Measurements from ENCODE around the gene ZDHHC11. TPM values are rescaled to one million over a fixed set of nuclear protein-coding genes. Genes with fewer than 3 reads are reported as not detected.

Gene ZDHHC11
- total RNA-seq, 6 donors from 2014 or later: 18.9 to 64.6 (median 27.5) TPM

GRCh38 chr5:887947-888637, 37.3 kb upstream of the ZDHHC11 start:
- Histone ChIP-seq H3K36me3 (peaks cover 18 to 84% (median 72%) of the 10 kb centered on the region in 4 donors), H3K27ac (no peak overlapping the region), H3K27me3 (no peaks in the 10 kb centered on the region), H3K4me3 (no peak overlapping the region), H3K4me1 (peaks cover 11 to 27% (median 14%) of the 10 kb centered on the region in 4 donors), H3K9me3 (no peaks in the 10 kb centered on the region)
- WGBS, 2 donors: 91 to 93% methylated on average over 14 of the region's 14 CpGs
- no peak for ATAC-seq (ENCODE audit: low FRiP score in 2 of 2)
- DNase-seq: peak in 1 of 2 donors; percentile 63
- no peak for TF ChIP-seq CTCF (IDR thresholded peaks at IDR 0.05)

- Histone ChIP-seq H3K36me3 (peaks cover 18 to 97% (median 80%) of the 10 kb centered on the region in 4 donors), H3K27me3 (no peaks in the 10 kb centered on the region), H3K4me1 (peaks cover 8 to 19% (median 9%) of the 10 kb centered on the region in 4 donors), H3K4me3 (no peak overlapping the region), H3K9me3 (no peaks in the 10 kb centered on the region), H3K27ac (no peak overlapping the region)
- TF ChIP-seq POLR2A (IDR thresholded peaks at IDR 0.05) (no peak), EP300 (IDR thresholded peaks at IDR 0.05) (no peak), POLR2AphosphoS5 (IDR thresholded peaks at IDR 0.05) (no peak), CTCF (IDR thresholded peaks at IDR 0.05) (no peak)
- WGBS, 2 donors: 92 to 94% methylated on average over 24 to 26 of the region's 26 CpGs
- ATAC-seq (ENCODE audit: low FRiP score in 2 of 2) (no peak), DNase-seq (peak in 1 of 2 donors; percentile 48)
These were observed 36.0 kb upstream of the ZDHHC11 start for GRCh38 chr5:886716-887325.

GRCh38 chr5:886036-886435, 35.2 kb upstream of the ZDHHC11 start:
- Histone ChIP-seq H3K4me1 (peaks cover 0 to 11% (median 1%) of the 10 kb centered on the region in 4 donors), H3K36me3 (peaks cover 18 to 100% (median 88%) of the 10 kb centered on the region in 4 donors), H3K9me3 (no peaks in the 10 kb centered on the region), H3K4me3 (no peak overlapping the region), H3K27ac (no peak overlapping the region), H3K27me3 (no peaks in the 10 kb centered on the region)
- TF ChIP-seq EP300 (IDR thresholded peaks at IDR 0.05) (no peak), CTCF (IDR thresholded peaks at IDR 0.05) (no peak), POLR2AphosphoS5 (IDR thresholded peaks at IDR 0.05) (no peak), POLR2A (IDR thresholded peaks at IDR 0.05) (no peak)
- 92 to 93% methylated on average over 11 to 13 of the region's 13 CpGs for WGBS, 2 donors
- peak in 1 of 2 donors; percentile 3 for ATAC-seq (ENCODE audit: low FRiP score in 2 of 2)
- peak in 1 of 2 donors; percentile 60 for DNase-seq

- no peak overlapping the region for H3K4me3 ChIP-seq
- ATAC-seq (ENCODE audit: low FRiP score in 2 of 2): no peak
- DNase-seq: no peak
These were observed 34.7 kb upstream of the ZDHHC11 start for GRCh38 chr5:885529-885928.

More at GRCh38 chr5:885529-885928, 34.7 kb upstream of the ZDHHC11 start:
- H3K4me1 ChIP-seq: peaks cover 0 to 8% (median 0%) of the 10 kb centered on the region in 4 donors
- WGBS, 2 donors: 82 to 88% methylated on average over 5 to 13 of the region's 13 CpGs
- H3K9me3 ChIP-seq: no peaks in the 10 kb centered on the region
- no peak overlapping the region for H3K27ac ChIP-seq
- H3K36me3 ChIP-seq: peaks cover 16 to 100% (median 93%) of the 10 kb centered on the region in 4 donors
- no peaks in the 10 kb centered on the region for H3K27me3 ChIP-seq
- TF ChIP-seq CTCF (IDR thresholded peaks at IDR 0.05): no peak
- TF ChIP-seq POLR2AphosphoS5 (IDR thresholded peaks at IDR 0.05): no peak
- no peak for TF ChIP-seq POLR2A (IDR thresholded peaks at IDR 0.05)
- TF ChIP-seq EP300 (IDR thresholded peaks at IDR 0.05): no peak

All from upper lobe of left lung (tissue), 6 donors.